KOPT-K1 (cell line): ENCODE measurements around the gene DRD4.
"Not testable (repeated sequence)": the region's sequence is repeated elsewhere in the genome, so short reads cannot be mapped to it uniquely, and the experiment has no call there.

Experiments used
- H3K27ac ChIP-seq: fragments of 200-600 bp; sonication (generic); 2 replicates; pipeline ENCODE4 v1.5.1; 2016; ENCODE audit warnings: antibody characterized with exemption, mild to moderate bottlenecking, low read depth, low read length; ENCODE audit not compliant: poor library complexity, severe bottlenecking
- H3K36me3 ChIP-seq: fragments of 200-600 bp; sonication (generic); 2 replicates; pipeline ENCODE4 v1.5.1; 2017; ENCODE audit warnings: antibody characterized with exemption, mild to moderate bottlenecking, low read length, moderate library complexity; ENCODE audit not compliant: insufficient read depth
- H3K9me3 ChIP-seq: fragments of 200-600 bp; sonication (generic); 2 replicates; pipeline ENCODE4 v1.5.1; 2017; ENCODE audit warnings: antibody characterized with exemption, low read length, mild to moderate bottlenecking; ENCODE audit not compliant: insufficient read depth, poor library complexity, severe bottlenecking

The DRD4 gene

GRCh38 chr11:640021-640706 is 3.1 kb downstream of the DRD4 start:
- Histone ChIP-seq H3K9me3 (no peaks in the 10 kb centered on the region), H3K27ac (no peak overlapping the region)

GRCh38 chr11:641806-642370 is 4.8 kb downstream of the DRD4 start:
- no peaks in the 10 kb centered on the region for H3K9me3 ChIP-seq
- no peak overlapping the region for H3K27ac ChIP-seq
- peaks cover 49% of the 10 kb centered on the region; the same call in 1 of the 2 replicates for H3K36me3 ChIP-seq

More at GRCh38 chr11:640021-640706, 3.1 kb downstream of the DRD4 start:
- peaks cover 36% of the 10 kb centered on the region; the same call in 1 of the 2 replicates for H3K36me3 ChIP-seq

DNA sequence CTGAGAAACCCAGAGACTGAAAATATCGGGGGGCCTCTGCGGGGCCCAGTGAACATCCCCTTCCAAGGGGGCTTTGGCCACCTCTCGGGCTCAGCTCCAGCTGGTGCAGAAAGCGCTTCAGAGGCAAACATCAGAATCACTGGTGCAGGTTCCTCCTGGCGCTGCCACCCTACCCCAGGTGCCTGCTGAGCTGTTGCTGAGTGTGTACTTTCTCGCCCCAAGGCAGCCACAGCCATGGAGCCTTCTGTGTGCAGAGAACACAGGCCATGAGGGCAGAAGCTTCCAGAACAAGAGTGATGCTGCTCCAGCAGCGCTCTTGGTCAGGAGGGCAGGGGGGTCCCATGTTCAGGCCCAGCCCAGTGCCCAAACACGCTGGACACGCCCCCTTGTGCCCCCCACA is 6.3 kb downstream of the DRD4 start:
- peaks cover 48% of the 10 kb centered on the region; the same call in 1 of the 2 replicates for H3K36me3 ChIP-seq
- H3K27ac ChIP-seq, result no peak overlapping the region
- no peaks in the 10 kb centered on the region for H3K9me3 ChIP-seq

- Histone ChIP-seq H3K36me3 (peaks cover 51% of the 10 kb centered on the region), H3K27ac (no peak overlapping the region), H3K9me3 (no peaks in the 10 kb centered on the region)
Observed at GRCh38 chr11:643849-644738, 7.0 kb downstream of the DRD4 start.

GRCh38 chr11:645536-645935 is 8.5 kb downstream of the DRD4 start:
- peaks cover 65% of the 10 kb centered on the region for H3K36me3 ChIP-seq
- no peak overlapping the region for H3K27ac ChIP-seq
- no peaks in the 10 kb centered on the region for H3K9me3 ChIP-seq

GRCh38 chr11:646214-646613 is 9.1 kb downstream of the DRD4 start:
- Histone ChIP-seq H3K36me3 (peaks cover 71% of the 10 kb centered on the region), H3K27ac (no peak overlapping the region), H3K9me3 (no peaks in the 10 kb centered on the region)

DNA sequence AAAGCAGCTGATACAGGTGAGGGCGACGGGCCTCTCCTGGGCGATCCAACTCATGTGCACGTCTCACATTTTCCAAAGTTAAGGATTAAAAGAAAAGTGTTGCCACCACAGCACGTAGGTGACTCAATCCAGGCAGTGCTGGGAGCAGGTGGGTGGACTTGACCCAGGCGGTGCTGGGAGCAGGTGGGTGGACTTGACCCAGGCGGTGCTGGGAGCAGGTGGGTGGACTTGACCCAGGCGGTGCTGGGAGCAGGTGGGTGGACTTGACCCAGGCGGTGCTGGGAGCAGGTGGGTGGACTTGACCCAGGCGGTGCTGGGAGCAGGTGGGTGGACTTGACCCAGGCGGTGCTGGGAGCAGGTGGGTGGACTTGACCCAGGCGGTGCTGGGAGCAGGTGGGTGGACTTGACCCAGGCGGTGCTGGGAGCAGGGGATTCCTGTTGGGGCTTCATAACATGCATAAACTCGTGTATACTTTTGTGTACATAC is 10.6 kb downstream of the DRD4 start:
- not testable (repeated sequence) for H3K27ac ChIP-seq, H3K9me3 ChIP-seq
- H3K36me3 ChIP-seq, result peaks cover 73% of the 10 kb centered on the region

GRCh38 chr11:650482-650881 is 13.4 kb downstream of the DRD4 start:
- no peaks in the 10 kb centered on the region for H3K9me3 ChIP-seq
- H3K36me3 ChIP-seq, result peaks cover 83% of the 10 kb centered on the region

GRCh38 chr11:653136-653535 is 16.1 kb downstream of the DRD4 start:
- H3K27ac ChIP-seq, H3K9me3 ChIP-seq: not testable (repeated sequence)
- H3K36me3 ChIP-seq, result peaks cover 89% of the 10 kb centered on the region

More at GRCh38 chr11:650482-650881, 13.4 kb downstream of the DRD4 start:
- H3K27ac ChIP-seq, result no peak overlapping the region

GRCh38 chr11:653837-654236 is 16.8 kb downstream of the DRD4 start:
- Histone ChIP-seq H3K9me3 (no peaks in the 10 kb centered on the region), H3K36me3 (peaks cover 90% of the 10 kb centered on the region), H3K27ac (no peak overlapping the region)

DNA sequence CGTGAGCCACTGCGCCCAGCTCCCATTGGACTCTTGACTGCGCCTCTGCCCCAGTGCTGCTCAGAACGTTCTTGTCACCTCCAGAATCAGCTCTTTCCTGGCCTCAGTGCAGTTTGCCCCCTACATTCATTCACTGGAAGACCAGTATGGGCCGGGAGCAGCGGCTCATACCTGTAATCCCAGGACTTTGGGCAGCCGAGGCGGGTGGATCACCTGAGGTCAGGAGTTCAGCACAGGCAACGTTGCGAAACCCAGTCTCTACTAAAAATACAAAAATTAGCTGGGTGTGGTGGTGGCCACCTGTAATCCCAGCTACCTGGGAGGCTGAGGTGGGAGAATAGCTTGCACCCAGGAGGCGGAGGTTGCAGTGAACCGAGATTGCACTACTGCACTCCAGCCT is 17.4 kb downstream of the DRD4 start:
- H3K27ac ChIP-seq, H3K9me3 ChIP-seq: not testable (repeated sequence)
- H3K36me3 ChIP-seq, result peaks cover 90% of the 10 kb centered on the region

GRCh38 chr11:655036-655726 is 18.1 kb downstream of the DRD4 start:
- Histone ChIP-seq H3K9me3 (no peaks in the 10 kb centered on the region), H3K36me3 (peaks cover 90% of the 10 kb centered on the region), H3K27ac (no peak overlapping the region)

DNA sequence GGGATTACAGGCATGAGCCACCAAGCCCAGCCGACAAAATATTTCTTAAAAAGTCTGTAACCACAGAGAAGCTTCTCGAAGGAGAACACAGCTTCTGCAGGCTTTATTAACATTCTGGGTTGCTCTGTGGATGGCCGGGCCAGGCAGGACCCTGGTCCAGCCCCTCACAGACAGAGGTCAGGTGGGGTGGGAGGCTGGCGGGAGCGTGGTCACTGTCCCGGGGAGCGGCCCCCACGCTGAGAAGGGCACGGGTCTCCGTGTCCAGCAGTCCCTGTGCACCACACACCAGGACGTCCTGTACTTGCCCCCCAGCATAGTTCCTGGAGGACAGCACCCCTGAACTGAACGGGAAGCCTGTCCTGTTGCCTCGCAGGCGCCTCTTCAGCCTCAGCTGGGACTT is 19.4 kb downstream of the DRD4 start:
- H3K36me3 ChIP-seq, result peaks cover 91% of the 10 kb centered on the region
- no peak overlapping the region for H3K27ac ChIP-seq
- H3K9me3 ChIP-seq, result no peaks in the 10 kb centered on the region

GRCh38 chr11:656866-657265 is 19.8 kb downstream of the DRD4 start:
- Histone ChIP-seq H3K9me3 (no peaks in the 10 kb centered on the region), H3K36me3 (peaks cover 91% of the 10 kb centered on the region), H3K27ac (no peak overlapping the region)

GRCh38 chr11:657691-658126 is 20.6 kb downstream of the DRD4 start:
- peaks cover 92% of the 10 kb centered on the region for H3K36me3 ChIP-seq
- H3K9me3 ChIP-seq, result no peaks in the 10 kb centered on the region
- no peak overlapping the region for H3K27ac ChIP-seq
